WTC11 (cell line): ENCODE measurements around the gene TLCD1. TPM values are rescaled to one million over a fixed set of nuclear protein-coding genes. Genes with fewer than 3 reads are reported as not detected.

Experiments used
- ARID4B ChIP-seq: sonication (generic); formaldehyde crosslinking; IDR thresholded peaks from 2 replicates; pipeline ENCODE4 v1.8.0; 2023; ENCODE audit warnings: missing genetic modification reagents, mild to moderate bottlenecking, borderline replicate concordance
- CREM ChIP-seq: sonication (generic); formaldehyde crosslinking; IDR thresholded peaks from 2 replicates; pipeline ENCODE4 v1.8.1; 2022; ENCODE audit warnings: mild to moderate bottlenecking, missing genetic modification reagents, moderate library complexity
- E2F1 ChIP-seq: sonication (generic); formaldehyde crosslinking; IDR thresholded peaks from 2 replicates; pipeline ENCODE4 v1.8.0; 2022; ENCODE audit warnings: mild to moderate bottlenecking, missing genetic modification reagents
- ELF4 ChIP-seq: sonication (generic); formaldehyde crosslinking; IDR thresholded peaks from 2 replicates; pipeline ENCODE4 v1.8.1; 2022; ENCODE audit warnings: low read depth, mild to moderate bottlenecking, moderate library complexity, missing genetic modification reagents
- ERG ChIP-seq: fragments of 250-450 bp; sonication (Bioruptor Pico); IDR thresholded peaks from 2 replicates; pipeline ENCODE4 v1.8.0; 2021; ENCODE audit warnings: mild to moderate bottlenecking
- ETV6 ChIP-seq: sonication (generic); formaldehyde crosslinking; IDR thresholded peaks from 2 replicates; pipeline ENCODE4 v1.8.1; 2022; ENCODE audit warnings: mild to moderate bottlenecking, missing genetic modification reagents
- FOXJ3 ChIP-seq: sonication (generic); formaldehyde crosslinking; IDR thresholded peaks from 2 replicates; pipeline ENCODE4 v1.9.0; 2021; ENCODE audit warnings: missing genetic modification reagents, mild to moderate bottlenecking, borderline replicate concordance
- FOXP1 ChIP-seq: sonication (generic); formaldehyde crosslinking; IDR thresholded peaks from 2 replicates; pipeline ENCODE4 v1.8.0; 2022; ENCODE audit warnings: missing genetic modification reagents, mild to moderate bottlenecking, moderate library complexity, borderline replicate concordance
- GTF2I ChIP-seq: fragments of 250-450 bp; sonication (Bioruptor Pico); conservative IDR thresholded peaks from 2 replicates; pipeline ENCODE4 v1.4.0; 2021; ENCODE audit warnings: mild to moderate bottlenecking
- MLX ChIP-seq: sonication (generic); formaldehyde crosslinking; IDR thresholded peaks from 2 replicates; pipeline ENCODE4 v1.8.1; 2023; ENCODE audit warnings: mild to moderate bottlenecking, missing genetic modification reagents, moderate library complexity
- NR2C2 ChIP-seq: sonication (generic); formaldehyde crosslinking; IDR thresholded peaks from 2 replicates; pipeline ENCODE4 v1.8.0; 2022; ENCODE audit warnings: mild to moderate bottlenecking, missing genetic modification reagents
- PREB ChIP-seq: sonication (generic); formaldehyde crosslinking; IDR thresholded peaks from 2 replicates; pipeline ENCODE4 v1.8.1; 2022; ENCODE audit warnings: mild to moderate bottlenecking, missing genetic modification reagents, moderate library complexity, borderline replicate concordance
- TEAD1 ChIP-seq: sonication (generic); formaldehyde crosslinking; IDR thresholded peaks from 2 replicates; pipeline ENCODE4 v1.8.0; 2022; ENCODE audit warnings: mild to moderate bottlenecking, missing genetic modification reagents
- ZNF281 ChIP-seq: sonication (generic); formaldehyde crosslinking; IDR thresholded peaks from 2 replicates; pipeline ENCODE4 v1.8.0; 2023; ENCODE audit warnings: mild to moderate bottlenecking, missing genetic modification reagents
- ZNF416 ChIP-seq: fragments of 250-450 bp; sonication (Bioruptor Pico); IDR thresholded peaks from 2 replicates; pipeline ENCODE4 v1.9.0; 2021; ENCODE audit warnings: mild to moderate bottlenecking, inconsistent platforms
- total RNA-seq: library from RNA; stranded (reverse); gene quantifications from 3 replicates; pipeline ENCODE4 v1.2.3, GENCODE V29; 2021

Gene TLCD1
- total RNA-seq, 1 experiment from 2014 or later, result 36.0 TPM

- TF ChIP-seq ETV6 (CRISPR knock-in tag) (peak; percentile 11; the same call in 1 of the 2 replicates), FOXP1 (peak; percentile 63; the same call in 1 of the 2 replicates), CREM (CRISPR knock-in tag) (peak; percentile 89), ARID4B (CRISPR knock-in tag) (0 out of 2 replicates have a peak, but pooled peaks have one; percentile 49), NR2C2 (CRISPR knock-in tag) (no peak), E2F1 (CRISPR knock-in tag) (no peak), GTF2I (no peak), MLX (CRISPR knock-in tag) (0 out of 2 replicates have a peak, but pooled peaks have one; percentile 15), ZNF416 (CRISPR knock-in tag) (peak; percentile 79; the same call in 1 of the 2 replicates), ELF4 (CRISPR knock-in tag) (no peak), ERG (peak; percentile 62; the same call in 1 of the 2 replicates), TEAD1 (CRISPR knock-in tag) (peak; percentile 82; the same call in 1 of the 2 replicates), FOXJ3 (no peak), PREB (CRISPR knock-in tag) (no peak), ZNF281 (0 out of 2 replicates have a peak, but pooled peaks have one; percentile 28)
Observed at GRCh38 chr17:28744104-28744971, 18.3 kb upstream of the TLCD1 start (continued).
